ENCODE data around the gene TREX2. TPM values are rescaled to one million over a fixed set of nuclear protein-coding genes. Genes with fewer than 3 reads are reported as not detected.

The TREX2 gene
- total RNA-seq, 1 experiment from 2014 or later: 2.9 TPM

- POLR2A ChIA-PET: no interaction called here
- H3K9me2 ChIP-seq (ENCODE audit: insufficient read depth): no peaks in the 10 kb centered on the region
- H3K9me3 ChIP-seq (ENCODE audit: control insufficient read depth in 1 of 2, insufficient read depth in 1 of 2, low read depth in 1 of 2, low read length in 2 of 2): no peaks in the 10 kb centered on the region
- RAD21 ChIA-PET (ENCODE audit: low non-redundant PET in 1 of 2, low total read pairs in 2 of 2, uncharacterized antibody in 2 of 2, unreplicated experiment in 2 of 2): no interaction called here
- no peaks in the 10 kb centered on the region for H3K79me2 ChIP-seq (ENCODE audit: insufficient read depth, low read length)
- H3K27ac ChIP-seq (ENCODE audit: low read depth, low read length): no peak overlapping the region
- H3K9ac ChIP-seq (ENCODE audit: low read length): no peak overlapping the region
- no peak overlapping the region for H3K4me3 ChIP-seq (replicated peaks in 1 of 2; ENCODE audit: low read depth in 1 of 2, low read length in 2 of 2)
- intact Hi-C loops (cut with micrococcal nuclease): no loop called here
- BruUV-seq (replicated peaks): no TSS peak
- ATAC-seq: no peak
- H3K27me3 ChIP-seq (ENCODE audit: insufficient read depth, low read length): no peaks in the 10 kb centered on the region
- H3K36me3 ChIP-seq (ENCODE audit: control insufficient read depth in 1 of 2, insufficient read depth in 2 of 2, low read length in 2 of 2): no peaks in the 10 kb centered on the region
- no peak overlapping the region for H2AFZ ChIP-seq (ENCODE audit: low read depth, low read length, poor library complexity, severe bottlenecking)
- DNase-seq (ENCODE audit: low read depth, low spot score): no peak
- TF ChIP-seq ZFX (IDR thresholded peaks at IDR 0.05) (no peak), SIN3A (IDR thresholded peaks at IDR 0.05; ENCODE audit: low read depth) (no peak), YY1 (IDR thresholded peaks at IDR 0.05; ENCODE audit: extremely low read depth, insufficient replicate concordance, low read depth, low read length) (no peak), FOSL1 (IDR thresholded peaks at IDR 0.05; ENCODE audit: low read depth) (no peak), RAD21 (IDR thresholded peaks at IDR 0.05; ENCODE audit: low read depth) (no peak), ATF3 (IDR thresholded peaks at IDR 0.05) (no peak), POLR2AphosphoS5 (IDR thresholded peaks at IDR 0.05; ENCODE audit: low read depth, low read length) (no peak), JUND (IDR thresholded peaks at IDR 0.05) (no peak), EZH2phosphoT487 (IDR thresholded peaks at IDR 0.05; ENCODE audit: borderline replicate concordance) (no peak), EZH2 (IDR thresholded peaks at IDR 0.05) (no peak), ELF1 (IDR thresholded peaks at IDR 0.05; ENCODE audit: borderline replicate concordance, low read depth) (no peak), MAX (IDR thresholded peaks at IDR 0.05) (no peak), POLR2A (IDR thresholded peaks at IDR 0.05; ENCODE audit: borderline replicate concordance, extremely low read depth, insufficient read depth, insufficient read length) (no peak)
- H3K4me2 ChIP-seq (ENCODE audit: low read length): no peak overlapping the region
- CTCF ChIA-PET: no interaction called here
- peaks cover 0 to 7% of the 10 kb centered on the region in 2 experiments; a peak in 1 of 4 replicates for H3K4me1 ChIP-seq (ENCODE audit: control insufficient read depth in 1 of 2, insufficient read depth in 2 of 2, low read length in 2 of 2)
- H4K20me1 ChIP-seq (ENCODE audit: insufficient read depth): no peaks in the 10 kb centered on the region
Observed at GRCh38 chrX:153440556-153441135, 5.2 kb downstream of the TREX2 start.
